Measurements from ENCODE around the gene SEC61B. TPM values are rescaled to one million over a fixed set of nuclear protein-coding genes. Genes with fewer than 3 reads are reported as not detected.

The SEC61B gene
- total RNA-seq, 2 donors from 2014 or later = 64.6 to 74.4 TPM

GRCh38 chr9:99226054-99226453 is 4.0 kb downstream of the SEC61B start:
- Histone ChIP-seq H3K36me3 (peaks cover 21% of the 10 kb centered on the region), H3K27ac (no peak overlapping the region), H3K4me3 (no peak overlapping the region), H3K9me3 (no peaks in the 10 kb centered on the region), H3K27me3 (replicated peaks; ENCODE audit: insufficient read depth) (no peaks in the 10 kb centered on the region), H3K4me1 (ENCODE audit: control insufficient read depth in 1 of 2, low read depth in 2 of 2) (peaks cover 17 to 36% of the 10 kb centered on the region in 2 donors)
- ATAC-seq (ENCODE audit: insufficient number of reproducible peaks, low FRiP score, low read depth) (no peak), DNase-seq (ENCODE audit: low spot score) (no peak)
- TF ChIP-seq, protein P1, sequence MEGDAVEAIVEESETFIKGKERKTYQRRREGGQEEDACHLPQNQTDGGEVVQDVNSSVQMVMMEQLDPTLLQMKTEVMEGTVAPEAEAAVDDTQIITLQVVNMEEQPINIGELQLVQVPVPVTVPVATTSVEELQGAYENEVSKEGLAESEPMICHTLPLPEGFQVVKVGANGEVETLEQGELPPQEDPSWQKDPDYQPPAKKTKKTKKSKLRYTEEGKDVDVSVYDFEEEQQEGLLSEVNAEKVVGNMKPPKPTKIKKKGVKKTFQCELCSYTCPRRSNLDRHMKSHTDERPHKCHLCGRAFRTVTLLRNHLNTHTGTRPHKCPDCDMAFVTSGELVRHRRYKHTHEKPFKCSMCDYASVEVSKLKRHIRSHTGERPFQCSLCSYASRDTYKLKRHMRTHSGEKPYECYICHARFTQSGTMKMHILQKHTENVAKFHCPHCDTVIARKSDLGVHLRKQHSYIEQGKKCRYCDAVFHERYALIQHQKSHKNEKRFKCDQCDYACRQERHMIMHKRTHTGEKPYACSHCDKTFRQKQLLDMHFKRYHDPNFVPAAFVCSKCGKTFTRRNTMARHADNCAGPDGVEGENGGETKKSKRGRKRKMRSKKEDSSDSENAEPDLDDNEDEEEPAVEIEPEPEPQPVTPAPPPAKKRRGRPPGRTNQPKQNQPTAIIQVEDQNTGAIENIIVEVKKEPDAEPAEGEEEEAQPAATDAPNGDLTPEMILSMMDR (IDR thresholded peaks at IDR 0.05) = no peak

GRCh38 chr9:99230206-99230605 is 8.1 kb downstream of the SEC61B start:
- H3K27me3 ChIP-seq (replicated peaks; ENCODE audit: insufficient read depth) = no peaks in the 10 kb centered on the region
- DNase-seq (ENCODE audit: low spot score) = no peak
- H3K4me1 ChIP-seq (ENCODE audit: control insufficient read depth in 1 of 2, low read depth in 2 of 2) = peaks cover 0 to 10% of the 10 kb centered on the region in 2 donors
- TF ChIP-seq, protein P1 (IDR thresholded peaks at IDR 0.05) = no peak
- no peak overlapping the region for H3K4me3 ChIP-seq
- ATAC-seq (ENCODE audit: insufficient number of reproducible peaks, low FRiP score, low read depth) = no peak
- H3K9me3 ChIP-seq = no peaks in the 10 kb centered on the region
- peaks cover 30% of the 10 kb centered on the region for H3K36me3 ChIP-seq
- no peak overlapping the region for H3K27ac ChIP-seq

DNA sequence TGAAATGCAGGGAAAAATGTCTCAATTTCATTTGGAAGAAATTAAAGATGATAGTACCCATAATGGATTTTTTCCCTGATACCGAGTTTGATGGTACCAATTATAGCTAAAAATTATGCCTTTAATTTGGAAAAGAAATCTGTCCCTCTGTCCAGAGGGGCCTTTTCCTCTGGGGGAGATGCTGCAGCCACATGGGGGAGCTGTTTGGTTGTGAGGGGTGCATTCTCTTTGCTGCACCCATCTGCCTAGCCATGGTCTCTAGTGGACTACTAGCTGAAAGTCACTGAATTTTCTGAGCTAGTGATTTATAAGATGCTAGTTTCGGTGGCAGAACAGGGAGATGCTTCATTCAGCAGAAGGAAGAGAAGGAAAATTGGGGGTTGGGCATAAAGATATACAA is 9.6 kb downstream of the SEC61B start:
- peaks cover 0 to 3% of the 10 kb centered on the region in 2 donors for H3K4me1 ChIP-seq (ENCODE audit: control insufficient read depth in 1 of 2, low read depth in 2 of 2)
- no peak overlapping the region for H3K4me3 ChIP-seq
- H3K27ac ChIP-seq = no peak overlapping the region
- TF ChIP-seq, protein P1 (IDR thresholded peaks at IDR 0.05) = peak; percentile 9
- DNase-seq (ENCODE audit: low spot score) (no peak), ATAC-seq (ENCODE audit: insufficient number of reproducible peaks, low FRiP score, low read depth) (no peak)
- no peaks in the 10 kb centered on the region for H3K9me3 ChIP-seq
- H3K36me3 ChIP-seq = peaks cover 30% of the 10 kb centered on the region
- no peaks in the 10 kb centered on the region for H3K27me3 ChIP-seq (replicated peaks; ENCODE audit: insufficient read depth)

DNA sequence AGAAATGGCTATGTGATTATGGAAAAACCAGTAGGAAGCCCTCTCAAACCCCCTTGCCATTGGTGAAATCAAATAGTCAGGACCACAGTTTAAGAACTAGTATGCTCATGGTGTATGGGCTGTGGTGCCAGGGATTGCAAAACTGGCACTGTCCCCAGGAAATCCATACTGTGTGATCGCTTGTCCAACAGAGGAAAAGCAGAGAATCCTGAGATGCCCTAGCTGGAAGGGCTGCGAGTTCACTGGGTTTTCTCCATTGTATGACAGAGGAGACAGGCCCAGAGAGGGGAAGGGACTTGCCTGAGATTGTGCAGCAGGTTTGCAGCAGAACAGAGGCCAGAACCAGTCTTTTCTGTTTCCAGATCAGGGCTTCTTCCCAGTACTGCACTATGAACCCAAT is 12.5 kb downstream of the SEC61B start:
- TF ChIP-seq, protein P1 (IDR thresholded peaks at IDR 0.05) = no peak
- Histone ChIP-seq H3K27ac (no peak overlapping the region), H3K36me3 (peaks cover 22% of the 10 kb centered on the region), H3K4me1 (ENCODE audit: control insufficient read depth in 1 of 2, low read depth in 2 of 2) (no peaks in the 10 kb centered on the region), H3K9me3 (no peaks in the 10 kb centered on the region), H3K27me3 (replicated peaks; ENCODE audit: insufficient read depth) (no peaks in the 10 kb centered on the region), H3K4me3 (no peak overlapping the region)
- DNase-seq (ENCODE audit: low spot score) (no peak), ATAC-seq (ENCODE audit: insufficient number of reproducible peaks, low FRiP score, low read depth) (no peak)

GRCh38 chr9:99235069-99235468 is 13.0 kb downstream of the SEC61B start:
- Histone ChIP-seq H3K27me3 (replicated peaks; ENCODE audit: insufficient read depth) (no peaks in the 10 kb centered on the region), H3K27ac (no peak overlapping the region), H3K9me3 (no peaks in the 10 kb centered on the region), H3K36me3 (peaks cover 21% of the 10 kb centered on the region), H3K4me1 (ENCODE audit: control insufficient read depth in 1 of 2, low read depth in 2 of 2) (no peaks in the 10 kb centered on the region), H3K4me3 (no peak overlapping the region)
- DNase-seq (ENCODE audit: low spot score) (no peak), ATAC-seq (ENCODE audit: insufficient number of reproducible peaks, low FRiP score, low read depth) (no peak)
- TF ChIP-seq, protein P1 (IDR thresholded peaks at IDR 0.05) = no peak
